D721Med (cell line): Measurements from ENCODE around the gene METTL27.
"Not testable (repeated sequence)": the region's sequence is repeated elsewhere in the genome, so short reads cannot be mapped to it uniquely, and the experiment has no call there.

Source experiments
- DNase-seq: peaks from one replicate; pipeline ENCODE4 v3.0.0; 2011; ENCODE audit warnings: low spot score; ENCODE audit not compliant: insufficient read length
- FAIRE-seq: peaks from 2 replicates; lab custom pipeline; 2011; peaks lifted over from hg19 to GRCh38; lab: Jason Lieb, UNC
- CTCF ChIP-seq: IDR thresholded peaks from 2 replicates; pipeline ENCODE4 v1.5.1; 2012; ENCODE audit warnings: mild to moderate bottlenecking, control low read depth; ENCODE audit not compliant: insufficient read depth; ENCODE audit errors: missing control alignments

The METTL27 gene

GRCh38 chr7:73840715-73841379 lies 1.5 kb downstream of the METTL27 start:
- FAIRE-seq (no peak), DNase-seq (no peak)
- TF ChIP-seq CTCF, result no peak

DNA sequence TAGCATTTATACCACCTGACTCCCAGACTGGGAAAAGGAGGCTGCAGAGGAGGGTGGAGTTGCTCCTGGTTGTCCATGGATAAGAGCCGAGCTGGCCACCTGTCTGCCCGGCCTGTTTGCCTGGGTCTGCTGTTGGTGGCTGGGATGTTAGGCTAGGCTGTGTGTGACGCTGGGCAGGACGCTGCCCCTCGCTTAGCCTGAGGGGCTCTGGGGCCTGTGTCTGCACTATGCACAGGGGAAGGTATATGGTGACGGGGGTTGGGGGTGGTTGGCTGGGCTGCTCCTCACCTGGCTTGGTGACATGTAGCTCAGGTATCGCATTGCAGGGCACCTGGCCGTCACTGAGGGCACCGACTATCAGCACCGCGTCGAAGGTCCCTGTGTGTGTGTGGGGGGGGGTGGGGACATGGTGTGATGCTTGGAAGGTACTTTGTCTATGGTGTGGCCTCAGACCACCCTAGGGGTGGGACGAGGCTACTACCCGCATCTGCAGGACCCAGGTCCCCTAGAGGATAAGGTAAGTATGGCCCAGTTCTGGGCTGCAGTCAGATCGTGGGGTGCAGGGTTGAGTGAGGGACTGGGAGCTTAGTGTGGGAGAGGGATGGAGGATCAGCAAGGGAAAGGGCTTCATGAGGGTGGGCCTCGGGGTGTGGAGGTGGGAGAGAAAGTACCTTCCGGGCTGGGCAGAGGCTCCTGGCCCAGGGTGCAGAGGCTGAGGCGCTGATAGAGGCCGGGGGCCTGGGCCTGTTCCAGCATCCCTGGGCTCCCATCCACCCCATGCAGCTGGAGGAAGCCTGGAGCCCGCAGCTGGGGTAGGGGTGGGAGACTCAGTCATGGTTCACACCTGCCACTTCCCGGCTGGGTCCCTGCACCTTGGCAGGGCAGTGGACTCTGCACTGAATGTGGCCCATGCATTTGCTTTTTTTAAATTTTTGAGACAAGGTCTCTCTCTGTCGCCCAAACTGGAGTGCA lies 2.3 kb downstream of the METTL27 start:
- FAIRE-seq, result no peak
- no peak for TF ChIP-seq CTCF
- no peak for DNase-seq

DNA sequence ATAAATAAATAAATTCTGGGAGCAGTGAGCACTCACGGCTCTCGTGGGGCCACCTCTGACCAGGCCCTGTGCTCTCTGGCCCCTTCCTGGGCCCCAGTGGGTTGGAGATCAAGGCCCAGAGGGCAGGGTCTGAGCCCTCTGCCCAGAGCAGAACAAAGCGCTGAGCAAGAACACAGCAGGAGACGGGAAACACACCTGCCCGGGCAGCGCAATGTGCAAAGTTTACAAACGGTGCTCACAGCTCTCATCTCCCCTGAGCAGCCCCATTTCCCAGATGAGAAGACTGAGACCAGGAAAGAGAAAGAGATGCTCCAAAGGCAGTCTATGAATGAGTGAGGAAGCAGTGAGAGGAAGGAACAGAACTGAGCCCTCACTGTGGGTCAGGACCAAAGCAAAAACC lies 3.0 kb downstream of the METTL27 start:
- FAIRE-seq, result no peak
- no peak for TF ChIP-seq CTCF
- no peak for DNase-seq

DNA sequence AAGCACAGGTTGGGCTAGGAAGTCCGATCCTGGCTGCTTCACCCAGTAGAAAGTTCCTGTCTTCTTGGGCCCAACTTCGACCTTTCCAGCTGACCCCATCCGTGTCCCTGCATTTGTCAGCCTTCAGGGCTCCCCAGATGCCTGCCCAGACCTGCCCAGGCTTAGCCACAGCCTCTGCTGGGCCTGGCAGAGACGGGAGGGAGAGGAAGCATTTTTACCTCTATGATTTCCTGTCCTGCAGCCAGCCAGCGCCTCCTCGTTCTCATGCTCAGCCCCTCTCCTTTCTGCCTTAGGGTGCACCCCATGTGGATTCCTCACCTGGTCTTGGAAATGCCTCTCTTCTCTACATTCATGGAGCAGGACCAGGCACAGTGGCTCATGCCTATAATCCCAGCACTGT lies 3.7 kb downstream of the METTL27 start:
- no peak for TF ChIP-seq CTCF
- DNase-seq (no peak), FAIRE-seq (no peak)

GRCh38 chr7:73837167-73837566 lies 5.1 kb downstream of the METTL27 start:
- FAIRE-seq, result not testable (repeated sequence)

GRCh38 chr7:73834626-73835191 lies 7.6 kb downstream of the METTL27 start:
- DNase-seq (no peak), FAIRE-seq (no peak)
- no peak for TF ChIP-seq CTCF

More at GRCh38 chr7:73837167-73837566, 5.1 kb downstream of the METTL27 start:
- DNase-seq, result not testable (repeated sequence)

GRCh38 chr7:73833251-73833919 lies 8.9 kb downstream of the METTL27 start:
- FAIRE-seq (no peak), DNase-seq (no peak)
- TF ChIP-seq CTCF, result no peak
